ENCODE data around the gene RNF157.

Gene RNF157

GRCh38 chr17:76240461-76241203 is at the start of gene RNF157:
Gene RNF157 (minus strand): TSS chr17:76240493. CDS start chr17:76240240, 253 bp downstream.
- peak; percentile 33 for DNase-seq (ENCODE audit: low read depth)
- H3K4me3 ChIP-seq (replicated peaks; ENCODE audit: low read depth, low read length): peak within 1 kb of the TSS; percentile 55
- TF ChIP-seq, protein P1, sequence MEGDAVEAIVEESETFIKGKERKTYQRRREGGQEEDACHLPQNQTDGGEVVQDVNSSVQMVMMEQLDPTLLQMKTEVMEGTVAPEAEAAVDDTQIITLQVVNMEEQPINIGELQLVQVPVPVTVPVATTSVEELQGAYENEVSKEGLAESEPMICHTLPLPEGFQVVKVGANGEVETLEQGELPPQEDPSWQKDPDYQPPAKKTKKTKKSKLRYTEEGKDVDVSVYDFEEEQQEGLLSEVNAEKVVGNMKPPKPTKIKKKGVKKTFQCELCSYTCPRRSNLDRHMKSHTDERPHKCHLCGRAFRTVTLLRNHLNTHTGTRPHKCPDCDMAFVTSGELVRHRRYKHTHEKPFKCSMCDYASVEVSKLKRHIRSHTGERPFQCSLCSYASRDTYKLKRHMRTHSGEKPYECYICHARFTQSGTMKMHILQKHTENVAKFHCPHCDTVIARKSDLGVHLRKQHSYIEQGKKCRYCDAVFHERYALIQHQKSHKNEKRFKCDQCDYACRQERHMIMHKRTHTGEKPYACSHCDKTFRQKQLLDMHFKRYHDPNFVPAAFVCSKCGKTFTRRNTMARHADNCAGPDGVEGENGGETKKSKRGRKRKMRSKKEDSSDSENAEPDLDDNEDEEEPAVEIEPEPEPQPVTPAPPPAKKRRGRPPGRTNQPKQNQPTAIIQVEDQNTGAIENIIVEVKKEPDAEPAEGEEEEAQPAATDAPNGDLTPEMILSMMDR (IDR thresholded peaks at IDR 0.05; ENCODE audit: low read length, missing control alignments): no peak

- no peak for DNase-seq (ENCODE audit: low read depth)
- H3K4me3 ChIP-seq (replicated peaks; ENCODE audit: low read depth, low read length): no peak overlapping the region
- TF ChIP-seq, protein P1 (IDR thresholded peaks at IDR 0.05; ENCODE audit: low read length, missing control alignments): no peak
These were observed 41.5 kb upstream of the RNF157 start for GRCh38 chr17:76281573-76282371.

- H3K4me3 ChIP-seq (replicated peaks; ENCODE audit: low read depth, low read length): no peak overlapping the region
- no peak for DNase-seq (ENCODE audit: low read depth)
- TF ChIP-seq, protein P1 (IDR thresholded peaks at IDR 0.05; ENCODE audit: low read length, missing control alignments): no peak
These were observed 40.4 kb upstream of the RNF157 start for GRCh38 chr17:76280650-76281049.

DNA sequence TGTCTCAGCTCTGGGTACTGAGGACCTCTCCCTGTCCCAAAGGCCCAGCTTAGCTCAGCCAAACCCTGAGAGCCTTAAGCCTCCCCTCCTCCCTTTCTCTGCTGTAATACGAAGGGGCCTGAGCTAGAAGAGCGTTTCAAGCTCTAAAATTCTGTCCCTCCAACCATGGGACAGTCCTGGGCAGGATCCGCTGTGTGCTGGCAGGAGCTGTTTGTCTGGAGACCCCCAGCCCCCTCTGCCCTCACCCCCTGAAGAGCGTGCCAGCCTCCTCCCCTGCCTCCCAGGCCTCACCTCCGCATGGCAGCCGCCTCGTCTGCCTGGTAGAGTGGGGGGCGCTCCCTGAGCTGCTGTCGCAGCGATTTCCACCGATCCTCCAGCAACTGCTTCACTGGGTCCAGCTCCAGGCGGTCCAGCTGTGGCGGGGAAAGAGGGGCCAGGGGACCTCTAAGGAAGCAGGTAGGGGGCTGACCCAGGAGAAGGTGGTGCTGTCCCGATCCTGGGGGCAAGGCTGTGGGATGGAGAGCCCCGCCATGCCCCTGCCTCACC is 39.5 kb upstream of the RNF157 start:
- H3K4me3 ChIP-seq (replicated peaks; ENCODE audit: low read depth, low read length): no peak overlapping the region
- no peak for DNase-seq (ENCODE audit: low read depth)
- TF ChIP-seq, protein P1 (IDR thresholded peaks at IDR 0.05; ENCODE audit: low read length, missing control alignments): no peak

DNA sequence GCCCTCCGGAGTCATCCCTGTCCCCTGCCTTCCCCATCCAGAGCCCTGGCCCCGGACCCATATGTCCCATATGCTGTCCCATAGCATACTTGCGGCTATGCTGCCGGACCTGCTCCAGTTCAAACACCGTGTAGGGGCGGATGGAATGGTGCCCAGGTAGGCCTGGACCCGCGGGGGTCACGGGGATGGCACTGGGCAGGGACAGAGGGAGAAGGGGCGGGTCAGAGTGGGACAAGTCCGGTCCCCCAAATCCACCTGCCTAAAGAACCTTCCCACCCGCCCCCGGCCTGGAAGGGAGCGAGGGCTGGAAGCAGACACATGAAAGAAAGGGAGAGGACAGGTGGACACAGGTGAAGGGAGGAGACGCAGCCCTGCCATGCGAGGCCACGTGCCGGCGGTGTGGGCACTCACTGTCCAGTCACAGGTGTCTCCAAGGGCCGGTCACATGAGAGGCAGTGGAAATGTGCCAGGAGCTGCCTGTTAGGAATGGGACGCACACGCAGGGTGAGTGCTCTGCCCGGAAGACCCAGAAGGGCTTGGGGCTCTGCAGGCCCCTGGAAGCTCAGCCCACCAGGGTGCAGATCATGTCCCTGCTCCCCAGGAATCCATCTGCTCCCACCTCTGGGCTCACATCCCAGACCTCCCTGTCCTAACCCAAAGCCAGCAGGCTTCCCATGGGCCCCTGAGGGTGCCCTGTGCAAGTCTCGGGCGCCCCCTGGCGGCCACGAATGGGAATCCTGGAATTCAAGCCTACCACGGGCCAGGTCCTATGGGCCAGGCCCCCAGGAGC is 38.9 kb upstream of the RNF157 start:
- DNase-seq (ENCODE audit: low read depth): peak; percentile 77
- H3K4me3 ChIP-seq (replicated peaks; ENCODE audit: low read depth, low read length): no peak overlapping the region
- TF ChIP-seq, protein P1 (IDR thresholded peaks at IDR 0.05; ENCODE audit: low read length, missing control alignments): peak; percentile 91

DNA sequence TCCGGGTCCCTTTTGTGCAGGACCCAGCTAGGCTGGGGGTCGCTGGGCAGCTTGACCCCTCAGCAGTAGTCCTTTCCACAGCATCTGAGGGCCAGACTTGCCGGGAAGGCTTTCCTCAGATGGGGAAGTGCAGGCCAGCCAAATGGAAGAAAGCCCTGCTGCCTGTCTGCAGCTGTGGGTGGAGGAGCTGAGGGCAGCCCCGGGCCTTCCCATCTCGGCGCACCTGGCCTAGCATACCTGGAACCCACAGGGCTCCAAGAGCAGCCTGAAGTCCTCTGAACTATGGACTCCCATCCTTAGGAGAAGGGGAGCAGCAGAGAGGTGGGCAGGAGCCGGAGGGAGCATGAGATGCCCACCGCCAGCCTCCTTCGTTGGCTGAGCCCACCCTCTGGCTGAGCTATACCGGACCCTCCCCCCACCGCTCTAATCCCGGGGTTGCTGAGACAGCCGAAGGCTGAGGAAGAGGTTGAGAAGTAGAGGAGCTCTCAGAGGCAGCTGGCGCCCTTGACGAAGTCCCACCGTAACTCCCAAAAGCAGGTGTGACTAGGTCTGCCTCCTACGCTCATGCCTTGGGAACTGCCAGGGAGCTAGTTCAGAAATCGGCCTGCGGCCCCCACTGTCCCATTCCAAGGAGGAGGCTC is 38.1 kb upstream of the RNF157 start:
- TF ChIP-seq, protein P1 (IDR thresholded peaks at IDR 0.05; ENCODE audit: low read length, missing control alignments): no peak
- H3K4me3 ChIP-seq (replicated peaks; ENCODE audit: low read depth, low read length): no peak overlapping the region
- DNase-seq (ENCODE audit: low read depth): no peak

All from fibroblast of pulmonary artery (primary cell).